GM18505 (cell line): ENCODE results near the gene SPTAN1.
"Not testable (repeated sequence)": the region's sequence is repeated elsewhere in the genome, so short reads cannot be mapped to it uniquely, and the experiment has no call there.

ENCODE experiments used
- ATAC-seq: cut with Tn5 transposase; IDR thresholded peaks from one replicate; pipeline ENCODE4 v1.9.1; 2021; ENCODE audit not compliant: unreplicated experiment
- POLR2A ChIP-seq: IDR thresholded peaks from 4 replicates; pipeline ENCODE4 v1.6.1; 2011; ENCODE audit warnings: borderline replicate concordance; ENCODE audit not compliant: insufficient read depth, insufficient read length; ENCODE audit errors: extremely low read depth

The SPTAN1 gene

DNA sequence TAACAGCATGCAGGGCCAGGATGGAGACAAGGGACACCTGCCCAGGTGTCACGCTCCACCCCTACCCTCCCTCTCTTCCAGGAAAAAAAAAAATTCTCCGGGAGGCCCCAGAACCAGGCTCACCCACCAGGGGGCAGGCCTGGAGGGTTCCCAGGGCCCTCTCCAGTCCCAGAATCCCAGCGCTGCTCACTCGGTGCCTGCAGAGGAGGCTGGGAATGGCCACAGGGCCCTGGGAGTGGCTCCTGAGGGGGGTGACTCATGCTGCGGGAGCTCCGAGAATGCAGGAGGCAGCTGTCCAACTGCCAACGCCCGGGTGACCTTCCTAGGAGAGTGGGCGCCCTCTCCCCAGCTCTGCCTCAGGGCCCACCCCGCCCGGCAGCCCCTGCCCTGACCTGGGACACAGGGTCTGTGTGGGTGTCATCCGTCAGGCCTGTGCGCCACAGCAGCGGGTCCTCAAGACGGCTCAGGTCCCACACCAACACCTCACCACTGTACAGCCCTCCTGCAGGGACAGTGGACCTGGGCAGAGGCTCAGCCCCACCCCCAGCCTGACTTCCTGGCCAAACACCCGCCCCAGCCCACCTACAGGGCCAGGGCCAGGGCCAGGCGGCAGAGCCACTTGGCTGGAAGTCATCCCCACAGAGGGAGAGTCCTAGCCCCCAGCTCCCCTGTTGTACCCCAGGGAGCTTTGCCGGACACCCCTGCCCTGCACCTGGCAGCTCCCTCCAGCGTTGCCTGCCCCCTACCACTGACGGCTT lies 83.1 kb downstream of the SPTAN1 start:
- TF ChIP-seq POLR2A = no peak
- ATAC-seq = no peak

DNA sequence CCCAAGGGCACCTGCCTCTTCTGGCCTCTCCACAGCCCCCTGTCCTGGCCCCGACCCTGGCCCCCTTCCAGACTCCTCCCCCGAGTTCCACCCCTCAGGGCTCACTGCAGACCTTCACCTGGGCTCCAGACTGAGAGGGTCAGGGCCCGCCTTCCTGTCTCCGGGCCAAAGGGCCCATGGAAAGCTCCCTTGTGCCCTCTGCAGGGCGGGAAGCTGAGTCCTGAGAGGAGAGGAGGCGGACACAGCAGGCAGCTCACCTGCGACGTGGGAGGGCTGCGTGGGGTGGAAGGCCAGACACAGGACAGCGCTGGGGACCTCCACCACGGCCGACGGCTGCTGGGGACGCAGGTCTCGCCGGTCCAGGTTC lies 83.6 kb downstream of the SPTAN1 start:
- TF ChIP-seq POLR2A = no peak
- ATAC-seq = no peak

DNA sequence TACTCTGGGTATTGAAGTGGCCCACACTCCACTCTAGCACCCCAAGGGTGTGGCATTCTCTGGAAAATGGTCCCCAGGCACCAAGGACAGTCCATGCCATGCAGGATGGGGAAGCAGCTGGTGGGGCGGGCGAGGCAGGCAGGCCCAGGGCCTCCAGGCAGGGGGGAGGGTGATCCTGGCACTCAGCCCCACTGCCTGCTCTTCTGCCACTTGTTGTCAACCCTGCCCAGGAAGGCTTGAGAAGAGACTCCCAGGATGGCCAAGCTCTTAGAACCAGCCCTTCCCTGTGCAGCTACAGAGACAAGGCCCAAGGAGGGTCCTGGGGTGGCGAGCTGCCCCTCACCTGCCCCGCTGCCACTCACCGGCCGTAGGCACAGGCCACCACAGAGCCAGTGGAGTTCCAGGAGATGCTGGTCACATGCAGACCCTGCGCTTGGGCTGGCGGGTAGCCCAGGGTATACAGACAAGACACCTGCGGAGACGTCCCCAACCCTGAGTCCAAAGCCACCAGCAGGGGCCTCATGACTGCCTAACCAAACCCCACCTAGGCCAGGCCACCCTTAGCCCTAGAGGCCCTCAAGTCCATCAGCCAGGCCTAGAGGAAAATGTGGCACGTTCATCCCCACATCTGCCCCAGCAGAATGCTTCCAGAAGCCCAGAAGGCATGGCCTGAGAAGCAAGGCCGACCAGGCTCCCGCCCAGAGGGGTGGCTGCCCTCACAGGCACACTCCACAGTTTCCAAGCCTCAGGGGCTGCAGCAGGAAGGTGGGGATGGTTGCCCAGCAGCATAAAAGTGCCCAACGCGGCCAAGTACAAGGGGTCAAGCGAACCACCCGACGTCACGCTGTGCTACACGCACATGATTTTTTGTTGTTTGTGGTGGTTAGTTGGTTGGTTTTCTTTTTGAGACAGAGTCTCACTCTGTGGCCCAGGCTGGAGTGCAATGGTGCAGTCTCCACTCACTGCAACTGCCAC lies 84.5 kb downstream of the SPTAN1 start:
- no peak for ATAC-seq
- no peak for TF ChIP-seq POLR2A

GRCh38 chr9:128637656-128638055 lies 85.3 kb downstream of the SPTAN1 start:
- ATAC-seq = no peak
- TF ChIP-seq POLR2A = no peak

GRCh38 chr9:128638580-128638979 lies 86.2 kb downstream of the SPTAN1 start:
- no peak for TF ChIP-seq POLR2A
- ATAC-seq = no peak

DNA sequence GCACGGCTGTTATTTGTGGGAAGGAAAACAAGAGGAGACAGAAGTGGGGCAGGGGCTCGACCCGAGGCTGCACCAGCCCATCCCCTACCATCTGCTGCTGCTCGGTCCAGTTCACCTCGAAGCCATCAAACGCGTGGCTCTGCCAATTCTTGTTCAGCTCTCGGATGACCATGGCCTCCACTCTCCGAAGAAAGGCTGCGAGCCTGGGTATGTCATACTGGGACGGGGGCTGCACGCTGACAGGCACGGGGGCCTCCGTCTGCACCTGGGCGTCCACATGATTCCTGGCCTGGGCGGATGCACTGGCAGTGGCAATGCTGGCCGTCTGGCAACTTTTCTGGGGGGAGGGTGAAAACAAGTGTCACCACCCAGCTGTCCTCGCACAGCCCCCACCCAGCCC lies 88.2 kb downstream of the SPTAN1 start:
- ATAC-seq = no peak
- TF ChIP-seq POLR2A = no peak

DNA sequence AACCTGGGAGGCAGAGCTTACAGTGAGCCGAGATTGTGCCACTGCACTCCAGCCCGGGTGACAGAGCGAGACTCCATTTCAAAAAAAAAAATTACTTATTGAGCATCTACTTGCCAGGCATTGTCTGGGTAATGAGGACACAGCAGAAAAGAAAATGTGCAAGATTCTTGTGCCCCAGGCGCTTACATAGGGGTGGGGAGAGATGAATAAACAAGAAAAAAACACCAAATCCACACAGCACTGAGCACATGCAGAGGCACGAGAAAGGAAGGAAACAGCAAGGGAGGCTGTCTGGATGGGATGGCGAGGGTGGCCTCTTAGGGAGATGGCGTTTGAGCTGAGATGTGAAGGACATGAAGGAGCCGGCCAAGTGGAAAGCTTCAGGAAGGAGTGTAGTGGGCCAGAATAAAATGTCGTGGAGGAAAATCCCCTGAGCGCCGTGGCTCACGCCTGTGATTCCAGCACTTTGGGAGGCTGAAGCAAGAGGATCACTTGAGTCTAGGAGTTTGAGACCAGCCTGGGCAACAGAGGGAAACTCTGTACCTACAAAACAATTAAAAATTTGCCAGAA lies 90.4 kb downstream of the SPTAN1 start:
- ATAC-seq = no peak

GRCh38 chr9:128643519-128644300 lies 91.3 kb downstream of the SPTAN1 start:
- ATAC-seq = no peak
- TF ChIP-seq POLR2A = no peak

More for the DNA sequence above, 90.4 kb downstream of the SPTAN1 start:
- TF ChIP-seq POLR2A = no peak

DNA sequence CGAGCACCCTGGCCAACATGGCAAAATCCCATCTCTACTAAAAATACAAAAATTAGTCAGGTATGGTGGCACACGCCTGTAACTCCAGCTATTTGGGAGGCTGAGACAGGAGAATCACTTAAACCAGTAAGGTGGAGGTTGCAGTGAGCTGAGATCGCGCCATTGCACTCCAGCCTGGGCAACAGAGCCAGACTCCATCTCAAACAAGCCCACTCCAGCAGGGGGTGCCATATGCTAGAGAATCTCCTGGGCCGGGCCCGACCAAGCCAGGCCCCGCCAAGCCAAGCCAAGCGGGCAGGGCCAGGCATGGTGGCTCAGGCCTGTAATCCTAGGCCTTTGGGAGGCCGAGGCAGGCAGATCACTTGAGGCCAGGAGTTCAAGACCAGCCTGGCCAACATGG lies 95.8 kb downstream of the SPTAN1 start:
- not testable (repeated sequence) for ATAC-seq

- no peak for TF ChIP-seq POLR2A
- no peak for ATAC-seq
These were observed 99.4 kb downstream of the SPTAN1 start for GRCh38 chr9:128651798-128652197.

- no peak for ATAC-seq
- TF ChIP-seq POLR2A = no peak
These were observed 101.5 kb downstream of the SPTAN1 start for GRCh38 chr9:128653908-128654307.

- ATAC-seq = no peak
- no peak for TF ChIP-seq POLR2A
These were observed 102.1 kb downstream of the SPTAN1 start for GRCh38 chr9:128654481-128654880.
